Stimulated activated CD8-positive, alpha-beta memory T cell treated with anti-CD3 and anti-CD28 coated beads, Interleukin-12 subunit alpha, Interleukin-12 subunit beta, amount 100 ng/mL, for 24 hours (primary cell): ENCODE results near the gene SLC22A2.

ENCODE experiments used
- DNase-seq: peaks from one replicate; pipeline ENCODE4 v3.0.0-alpha.2; 2020; ENCODE audit errors: extremely low read depth

SLC22A2 gene

DNA sequence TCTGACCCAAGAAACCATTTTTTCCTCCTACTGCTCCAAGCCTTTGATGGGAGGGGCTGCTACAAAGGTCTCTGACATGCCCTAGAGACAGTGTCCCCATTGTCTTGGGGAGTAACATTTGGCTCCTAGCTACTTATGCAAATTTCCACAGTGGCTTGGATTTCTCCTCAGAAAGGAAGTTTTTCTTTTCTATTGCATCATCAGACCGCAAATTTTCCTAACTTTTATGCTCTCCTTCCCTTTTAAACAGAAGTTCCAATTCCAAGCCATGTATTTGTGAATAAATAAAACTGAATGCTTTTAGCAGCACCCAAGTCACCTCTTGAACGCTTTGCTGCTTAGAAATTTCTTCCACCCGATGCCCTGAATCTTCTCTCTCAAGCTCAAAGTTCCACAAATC, 51.0 kb downstream of the SLC22A2 start:
- no peak for DNase-seq

DNA sequence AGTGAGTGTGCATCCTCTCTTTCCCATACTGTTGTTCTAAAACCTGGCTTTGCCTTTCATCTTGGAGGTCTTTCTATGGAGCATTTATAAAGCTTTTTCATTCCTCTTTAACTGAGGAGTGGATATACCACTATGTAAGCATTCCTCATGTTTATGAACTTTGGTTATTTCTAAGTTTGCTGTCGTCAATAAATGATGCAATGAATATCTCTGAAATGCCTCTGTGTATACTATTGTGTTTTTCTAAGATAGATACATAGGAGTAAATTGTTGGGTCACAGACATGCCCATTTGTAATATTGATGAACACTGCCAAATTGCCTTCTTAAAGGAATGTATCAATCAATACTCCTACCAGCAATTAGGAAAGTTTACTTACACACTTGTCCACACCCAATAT, 53.9 kb downstream of the SLC22A2 start:
- no peak for DNase-seq

DNA sequence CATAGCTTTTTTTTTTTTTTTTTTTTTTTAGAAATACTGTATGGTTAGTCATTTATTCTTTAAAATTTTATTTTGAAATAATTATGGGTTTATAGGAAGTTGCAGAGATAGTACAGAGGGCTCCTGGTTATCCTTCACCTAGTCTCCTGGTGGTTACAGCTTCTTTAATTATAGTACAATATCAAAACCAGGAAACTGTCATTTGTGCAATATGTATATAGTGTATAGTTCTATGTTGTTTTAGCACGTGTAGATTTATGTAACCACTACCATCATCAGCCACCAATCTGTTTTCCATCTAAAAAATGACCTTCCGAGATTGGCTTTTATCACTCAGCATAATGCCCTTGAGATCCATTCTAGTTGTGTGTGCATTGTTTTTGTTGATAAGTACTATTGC, 54.7 kb downstream of the SLC22A2 start:
- DNase-seq, result no peak

DNA sequence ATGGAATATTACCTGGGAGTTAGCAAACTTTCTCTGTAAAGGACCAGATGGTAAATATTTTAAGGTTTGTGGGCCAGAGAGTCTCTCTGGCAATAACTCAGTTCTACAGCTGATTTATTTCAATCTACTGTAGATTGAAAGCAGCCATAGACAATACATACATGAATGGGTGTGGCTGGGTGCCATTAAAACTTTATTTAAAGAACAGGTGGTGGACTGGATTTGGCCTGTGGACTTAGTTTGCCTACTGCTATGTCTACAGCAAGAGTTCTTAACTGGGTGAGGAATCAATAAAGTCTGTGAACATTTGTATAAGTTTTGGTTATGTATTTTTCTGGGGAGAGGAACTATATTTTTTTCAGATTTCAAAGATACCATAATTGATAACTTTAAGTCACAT, 55.1 kb downstream of the SLC22A2 start:
- DNase-seq, result no peak

DNA sequence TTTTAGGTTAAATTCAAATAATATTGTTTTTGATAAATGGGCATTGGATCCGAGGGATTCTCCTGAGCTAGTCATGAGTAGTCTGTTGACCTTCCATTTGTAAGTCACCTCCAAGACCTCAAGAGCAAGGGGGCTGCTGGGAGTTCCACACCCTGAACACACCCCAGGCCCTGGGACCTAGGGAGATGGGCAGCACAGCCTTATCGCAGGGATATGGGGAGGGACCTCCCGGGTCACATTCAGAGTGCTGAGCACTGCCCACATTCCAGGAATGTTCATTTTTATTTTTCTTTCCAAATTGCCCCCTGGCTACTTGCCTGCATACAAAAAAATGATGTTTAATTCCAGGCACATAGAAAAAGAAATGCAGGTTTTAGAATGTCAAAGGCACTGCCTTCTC, 55.5 kb downstream of the SLC22A2 start:
- no peak for DNase-seq

DNA sequence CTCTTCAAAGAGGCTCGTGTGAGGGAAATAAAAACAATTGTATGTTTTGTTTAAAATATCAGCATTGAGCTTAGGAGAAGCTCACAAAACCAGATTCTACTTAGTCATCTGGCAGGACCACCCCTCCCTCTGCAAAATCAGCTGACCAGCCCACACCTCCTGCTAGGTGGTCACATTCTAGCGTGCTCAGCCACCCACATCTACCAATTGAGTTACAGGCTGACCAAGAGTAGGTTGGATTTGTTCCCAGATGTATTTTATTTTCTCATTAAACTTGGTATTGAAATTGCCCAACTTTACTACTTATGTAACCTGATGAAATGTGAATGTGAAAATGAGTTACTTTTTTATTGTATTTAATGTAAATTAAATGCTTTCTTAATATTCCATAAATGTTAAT, 56.2 kb downstream of the SLC22A2 start:
- no peak for DNase-seq

DNA sequence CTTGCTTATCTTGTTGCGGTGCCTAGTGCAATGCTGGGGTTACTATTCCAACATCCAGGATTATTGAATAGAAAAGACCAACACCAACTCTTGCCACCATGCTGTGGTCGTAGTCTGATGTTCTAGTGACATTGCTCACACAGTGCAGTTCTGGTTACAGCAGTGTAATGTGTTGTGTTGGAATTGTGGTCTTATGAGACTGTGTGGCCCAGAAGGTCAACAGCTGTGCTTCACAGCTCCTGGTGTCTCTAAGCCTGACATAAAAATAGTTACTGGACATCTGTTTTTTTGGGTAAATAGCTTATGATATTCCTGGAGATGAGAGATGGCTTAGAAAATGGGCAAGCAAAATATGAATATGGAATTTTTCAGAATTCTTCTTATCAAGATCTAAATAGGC, 57.6 kb downstream of the SLC22A2 start:
- no peak for DNase-seq

DNA sequence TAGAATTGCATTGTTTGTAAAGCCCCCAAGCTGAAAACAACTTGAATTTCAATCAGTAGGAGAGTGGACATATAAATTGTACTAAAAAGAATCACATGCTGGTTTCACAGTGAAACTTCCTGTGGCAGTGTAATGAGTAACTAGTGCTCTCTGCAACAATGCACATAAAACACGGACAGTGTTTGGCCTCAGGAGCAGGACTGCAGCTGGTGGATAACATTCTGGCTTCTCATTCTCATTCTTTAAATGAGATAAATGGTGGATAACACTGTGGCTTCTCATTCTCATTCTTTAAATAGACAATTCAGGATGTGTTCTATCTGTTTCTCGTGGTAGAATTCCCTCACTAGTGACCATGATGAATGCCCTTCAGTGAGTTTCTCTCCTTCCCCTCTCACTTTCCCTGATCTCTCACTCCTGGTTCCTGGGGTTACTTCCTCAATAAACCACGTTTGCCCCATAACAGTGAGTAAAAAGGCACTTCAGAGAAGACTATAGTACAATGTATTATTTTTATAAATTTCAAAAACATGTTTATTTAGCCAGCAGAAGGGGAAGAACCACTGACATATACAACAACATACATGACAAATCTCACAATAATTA, 59.9 kb downstream of the SLC22A2 start:
- DNase-seq, result no peak

DNA sequence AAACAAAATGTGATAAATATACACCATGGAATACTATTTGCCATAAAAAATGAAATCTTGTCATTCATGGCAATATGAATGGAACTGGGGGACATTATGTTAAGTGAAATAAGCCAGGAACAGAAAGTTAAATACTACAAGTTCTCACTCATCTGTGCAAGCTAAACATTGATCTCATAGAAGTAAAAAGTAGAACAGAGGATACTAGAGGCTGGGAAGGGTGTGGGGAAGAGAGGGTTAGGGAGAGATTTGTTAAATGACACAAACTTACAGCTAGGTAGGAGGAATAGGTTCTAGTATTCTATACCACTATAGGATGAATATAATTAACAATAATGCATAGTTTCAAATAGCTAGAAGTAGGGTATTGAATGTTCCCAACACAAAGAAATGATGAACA, 61.0 kb downstream of the SLC22A2 start:
- no peak for DNase-seq

DNA sequence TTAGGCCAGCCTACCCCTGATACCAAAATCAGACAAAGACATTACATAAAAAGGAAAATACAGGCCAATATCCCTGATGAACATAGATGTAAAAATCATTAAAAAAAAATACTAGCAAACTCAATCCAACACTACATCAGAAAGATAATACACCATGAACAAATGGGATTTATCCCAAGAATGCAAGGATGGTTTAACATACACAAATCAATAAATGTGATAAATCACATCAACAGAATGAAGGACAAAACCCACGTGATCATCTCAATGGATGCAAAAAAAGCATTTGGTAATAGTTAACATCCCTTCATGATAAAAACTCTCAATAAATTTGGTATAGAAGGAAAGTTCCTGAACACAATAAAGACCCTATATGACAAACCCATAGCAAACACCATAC, 63.8 kb downstream of the SLC22A2 start:
- no peak for DNase-seq

DNA sequence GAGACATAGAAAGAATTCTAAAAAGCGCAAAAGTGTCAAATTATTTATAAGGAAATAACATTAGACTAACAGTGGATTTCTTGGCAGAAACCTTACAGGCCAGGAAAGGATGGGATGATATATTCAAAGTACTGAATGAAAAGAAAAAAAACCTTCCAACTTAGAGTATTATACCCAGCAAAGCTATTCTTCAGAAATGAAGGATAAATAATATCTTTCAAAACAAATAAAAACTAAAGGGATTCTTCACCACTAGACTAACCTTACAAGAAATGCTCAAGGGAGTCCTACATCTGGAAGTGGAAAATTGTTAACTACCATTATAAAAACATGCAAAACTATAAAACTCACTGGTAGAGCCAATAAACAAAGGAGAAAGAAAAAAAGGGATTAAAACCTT, 65.8 kb downstream of the SLC22A2 start:
- DNase-seq, result no peak

DNA sequence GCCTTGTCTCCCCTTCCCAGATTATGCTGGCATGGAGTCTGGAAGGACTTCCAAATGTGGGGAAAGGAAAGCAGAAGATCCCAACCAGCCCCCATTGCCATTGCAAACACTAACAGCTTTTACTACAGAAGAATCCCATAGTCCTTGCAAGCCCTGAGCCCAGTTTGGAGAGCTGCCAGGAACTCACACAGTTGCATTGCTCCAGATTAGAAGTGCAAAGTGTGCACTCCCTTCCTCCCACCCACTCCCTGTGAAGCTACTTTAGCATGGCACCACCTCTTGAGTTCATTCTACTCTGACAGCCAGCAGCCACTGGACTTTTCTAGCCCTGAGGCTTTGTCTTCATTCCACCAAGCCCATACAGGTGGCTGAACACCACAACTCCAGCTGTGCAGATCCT, 67.6 kb downstream of the SLC22A2 start:
- no peak for DNase-seq

DNA sequence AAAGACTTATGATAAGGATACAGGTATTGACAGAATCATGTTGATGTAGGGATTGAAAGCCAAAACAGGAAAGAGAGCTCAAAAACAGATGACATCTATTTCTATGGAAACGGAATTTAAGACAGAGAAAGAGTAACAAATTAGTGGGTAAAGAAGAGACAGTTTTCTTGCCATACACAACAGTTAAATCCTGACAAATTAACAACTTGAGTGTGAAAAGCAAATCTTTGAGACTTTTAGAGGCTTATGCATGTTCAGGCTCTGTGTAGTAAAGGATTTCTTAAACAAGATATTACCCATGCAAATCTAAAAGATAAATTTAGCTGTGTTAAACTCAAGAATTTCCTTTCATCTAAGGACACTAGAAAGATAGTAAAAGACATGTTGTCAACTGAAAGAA, 68.5 kb downstream of the SLC22A2 start:
- no peak for DNase-seq

DNA sequence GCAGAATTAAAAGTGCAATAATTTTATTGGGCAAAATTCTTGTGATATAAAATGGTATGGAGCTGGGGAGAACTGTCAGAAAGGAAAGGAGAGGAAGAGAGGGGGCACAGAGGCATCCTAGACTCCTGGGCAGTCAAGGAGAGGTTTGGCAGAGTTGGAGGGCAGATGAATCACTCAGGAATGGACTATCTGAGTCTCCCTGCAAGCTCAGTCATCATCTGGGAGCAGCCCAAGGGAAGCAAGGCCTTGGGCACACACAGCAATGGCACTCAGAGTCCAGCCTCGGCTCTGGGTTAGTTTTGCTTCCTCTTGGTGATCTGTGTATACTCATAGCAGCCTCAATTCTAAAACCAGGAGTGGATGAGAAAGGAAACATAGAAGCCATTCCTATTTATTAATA, 69.8 kb downstream of the SLC22A2 start:
- DNase-seq, result no peak

DNA sequence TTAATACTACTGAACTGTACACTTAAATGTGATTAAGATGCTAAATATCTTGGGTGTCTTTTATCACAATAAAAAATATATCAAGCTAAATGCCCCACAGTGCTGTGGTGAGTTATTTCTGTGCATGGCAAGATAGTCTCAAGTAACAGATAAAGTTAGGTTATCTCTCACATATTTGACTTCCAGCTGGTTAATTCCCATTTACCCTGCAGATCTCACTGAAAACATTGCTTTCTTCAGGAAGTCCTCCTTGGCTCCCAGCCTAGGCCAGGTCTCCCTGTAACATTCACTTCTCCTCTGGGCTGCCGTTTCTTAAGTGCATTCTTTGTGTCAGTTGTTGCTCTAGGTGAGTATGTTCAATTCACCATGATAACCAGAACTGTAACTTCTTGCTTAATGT, 77.9 kb downstream of the SLC22A2 start:
- DNase-seq, result no peak

DNA sequence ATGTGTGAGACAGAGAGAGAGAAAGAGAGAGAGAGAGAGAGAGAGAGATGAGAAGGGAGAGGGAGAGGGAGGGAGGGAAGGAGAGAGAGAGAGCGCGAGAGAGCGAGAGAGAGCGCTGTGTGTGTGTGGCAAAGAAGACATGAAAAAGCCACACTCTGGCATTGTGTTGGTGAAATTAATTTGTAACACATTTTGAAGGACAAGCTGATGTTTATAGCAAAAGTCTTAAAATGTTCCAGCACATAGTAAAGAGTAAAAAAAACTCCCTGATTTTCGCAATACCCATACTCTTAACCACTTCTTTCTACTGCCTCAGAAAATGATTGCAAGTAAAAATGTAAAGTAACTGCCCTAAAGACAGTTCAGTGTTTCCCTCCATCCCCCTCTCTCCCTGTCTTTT, 80.3 kb downstream of the SLC22A2 start:
- DNase-seq, result no peak

DNA sequence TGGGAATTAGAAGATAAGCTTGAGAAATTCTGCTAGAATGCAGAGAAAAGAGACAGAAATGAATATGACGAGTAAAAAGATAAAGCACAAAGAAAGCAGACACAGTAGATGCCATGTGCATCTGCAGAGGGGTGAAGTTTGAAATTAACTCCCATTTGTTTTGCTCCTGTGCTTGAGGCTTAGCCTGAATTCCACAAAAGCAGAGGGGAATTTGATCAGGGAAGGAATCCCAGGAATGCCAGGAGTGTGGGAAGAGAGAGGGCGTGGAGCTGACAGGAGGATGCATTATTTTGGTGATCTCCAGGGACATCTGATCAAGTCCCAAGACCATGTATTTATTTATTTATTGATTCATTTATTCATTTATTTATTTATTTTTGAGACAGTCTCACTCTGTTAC, 81.4 kb downstream of the SLC22A2 start:
- DNase-seq, result no peak

DNA sequence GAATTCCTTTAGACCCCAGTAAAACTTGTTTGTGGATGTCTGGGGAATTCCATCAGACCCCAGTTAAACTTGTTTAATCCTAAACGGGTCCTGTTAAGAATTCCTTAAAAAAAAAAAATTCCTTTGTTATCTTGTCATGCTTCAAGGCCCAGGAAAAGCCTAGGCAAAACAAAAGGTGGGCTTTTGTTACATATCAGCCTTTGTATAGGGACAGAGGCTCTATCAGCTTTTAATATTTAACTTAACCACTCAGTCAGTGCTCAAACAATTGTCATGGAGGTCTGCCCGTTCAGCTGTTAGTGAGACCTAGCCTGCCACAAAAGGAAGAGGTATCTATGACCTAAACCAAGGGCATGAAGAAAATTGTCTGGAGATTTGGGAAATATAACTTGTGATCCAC, 83.9 kb downstream of the SLC22A2 start:
- DNase-seq, result no peak

DNA sequence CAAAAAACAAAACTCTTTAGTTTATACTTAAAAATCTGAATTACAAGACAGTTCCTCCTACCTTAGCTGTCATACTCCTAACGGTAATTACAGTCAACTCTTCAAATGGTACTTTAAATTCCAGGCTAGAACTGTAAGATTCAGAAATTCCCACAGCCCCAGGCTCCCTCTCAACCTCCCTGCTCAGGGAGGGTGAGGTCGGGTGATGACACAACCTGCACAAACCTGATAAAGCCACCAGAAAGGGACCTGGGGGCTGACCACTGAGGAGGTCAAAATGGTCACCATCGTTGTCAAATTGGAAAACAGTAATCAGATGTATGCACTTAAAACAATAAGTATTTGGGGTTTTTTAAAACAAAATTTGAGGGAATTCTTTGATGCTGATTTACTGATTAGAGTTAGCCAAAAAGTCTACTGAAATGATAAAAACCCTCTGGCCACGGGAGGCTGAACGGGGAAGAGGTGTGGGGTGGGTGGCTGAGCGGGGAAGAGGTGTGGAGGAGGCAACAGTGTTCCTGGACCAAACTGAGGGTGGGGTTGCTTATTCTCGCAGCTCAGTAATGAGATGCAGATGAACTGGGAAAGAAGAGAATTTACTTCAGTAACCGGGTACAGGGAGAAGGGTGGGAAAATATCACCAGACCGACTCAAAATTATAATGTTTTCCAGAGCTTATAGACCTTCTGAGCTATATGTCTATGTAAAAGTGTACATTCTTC, 84.7 kb downstream of the SLC22A2 start:
- DNase-seq, result no peak

DNA sequence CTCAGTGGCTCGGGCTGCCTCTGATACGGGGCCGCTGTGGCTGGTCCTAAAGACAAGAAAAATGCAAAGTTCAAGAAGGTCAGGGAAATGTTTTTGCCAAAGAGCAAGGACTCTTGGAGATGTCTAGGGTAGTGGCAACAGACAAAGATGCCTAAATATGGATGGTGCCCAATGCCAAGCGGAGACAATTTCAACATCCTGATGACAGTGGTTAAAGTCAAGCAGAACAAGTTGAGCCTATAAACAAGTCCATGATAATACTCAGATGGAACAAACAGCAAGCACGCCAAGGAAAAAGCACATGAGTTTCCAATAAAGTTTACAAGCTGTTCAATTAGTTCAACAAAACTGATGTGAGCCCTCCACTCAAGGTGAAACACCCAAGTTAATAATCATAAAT, 85.9 kb downstream of the SLC22A2 start:
- no peak for DNase-seq

DNA sequence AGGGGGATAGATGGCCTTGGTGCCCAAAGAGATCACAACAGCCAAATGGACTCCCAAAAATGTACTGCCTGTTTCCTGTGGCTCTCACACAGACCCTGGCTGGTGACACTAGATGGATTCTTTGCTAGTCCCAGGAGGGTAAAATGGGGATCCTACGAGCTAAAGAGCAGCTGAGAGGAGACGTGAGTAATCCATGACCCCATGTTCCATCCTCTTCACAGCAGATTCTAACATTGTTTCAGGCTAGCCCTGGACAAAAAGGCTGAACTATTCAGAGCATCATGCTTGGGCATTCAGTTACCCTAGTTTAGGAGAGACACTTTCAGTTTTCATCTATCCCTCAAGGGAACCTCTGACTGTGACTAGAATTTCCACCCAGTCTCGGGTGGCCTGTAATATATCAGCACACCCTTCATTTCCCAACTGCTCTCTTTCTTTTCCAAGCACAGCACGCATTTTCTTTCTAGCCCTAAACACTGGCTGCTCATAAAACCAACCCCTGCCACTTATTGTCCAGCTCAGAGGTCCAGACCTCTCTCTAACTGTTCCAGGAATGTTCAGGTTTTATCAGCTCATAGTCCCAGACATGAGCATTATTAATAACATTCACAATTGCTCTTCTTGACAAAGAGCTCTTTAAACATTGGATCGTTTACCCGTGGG, 88.5 kb downstream of the SLC22A2 start:
- no peak for DNase-seq

DNA sequence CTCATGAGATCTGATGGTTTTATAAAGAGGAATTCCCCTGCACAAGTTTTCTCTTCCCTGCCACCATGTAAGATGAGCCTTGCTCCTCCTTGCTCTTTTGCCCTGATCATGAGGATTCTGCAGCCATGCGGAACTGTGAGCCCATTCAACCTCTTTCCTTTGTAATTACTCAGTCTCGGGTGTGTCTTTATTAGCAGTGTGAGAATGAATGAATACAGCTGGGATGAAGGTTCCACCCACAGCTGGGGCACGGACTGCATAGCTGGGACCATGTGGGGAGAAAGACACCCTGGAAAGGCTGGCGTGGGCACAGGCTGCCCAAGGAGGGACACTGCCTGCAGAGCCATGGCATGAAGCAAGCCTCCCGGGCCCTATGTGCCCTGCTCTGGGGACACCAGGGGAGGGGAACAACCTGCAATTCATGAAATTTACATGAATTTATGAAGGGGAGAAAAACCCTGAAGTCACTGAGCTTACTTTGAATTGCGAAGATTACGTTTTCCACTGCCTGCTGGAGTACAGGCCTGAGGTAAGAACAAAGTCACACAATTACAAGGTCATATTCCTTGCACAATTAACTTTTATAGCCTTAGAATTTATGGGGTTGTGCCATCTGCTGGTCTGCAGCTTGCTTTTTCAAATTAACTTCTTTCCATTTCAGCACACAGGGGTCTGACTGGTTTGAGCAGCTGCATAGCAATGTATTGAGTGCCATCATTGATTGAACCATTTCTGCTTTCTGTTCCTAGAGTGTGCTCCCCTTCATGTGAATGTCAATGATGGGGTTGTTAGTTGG, 90.8 kb downstream of the SLC22A2 start:
- no peak for DNase-seq
